22Rv1 (cell line): ENCODE measurements around the gene LBHD2.

ENCODE experiments used
- H3K27ac ChIP-seq: fragments of 450-650 bp; 2 replicates; pipeline ENCODE4 v1.5.1; 2017
- CTCF ChIP-seq: fragments of 450-650 bp; IDR thresholded peaks from 2 replicates; pipeline ENCODE4 v1.5.1; 2017; ENCODE audit warnings: mild to moderate bottlenecking
- ZFX ChIP-seq: fragments of 450-650 bp; IDR thresholded peaks from 2 replicates; pipeline ENCODE4 v1.6.1; 2017; ENCODE audit warnings: antibody characterized with exemption, borderline replicate concordance

LBHD2 gene

GRCh38 chr14:103103461-103104388 lies 19.7 kb downstream of the LBHD2 start:
- H3K27ac ChIP-seq = no peak overlapping the region
- TF ChIP-seq CTCF (peak; percentile 55), ZFX (no peak)

- H3K27ac ChIP-seq = no peak overlapping the region
- no peak for TF ChIP-seq ZFX
- no peak for TF ChIP-seq CTCF
These were observed 20.3 kb downstream of the LBHD2 start for GRCh38 chr14:103104389-103104653.

GRCh38 chr14:103104654-103105452 lies 20.8 kb downstream of the LBHD2 start:
- TF ChIP-seq ZFX (no peak), CTCF (peak; percentile 95)
- no peak overlapping the region for H3K27ac ChIP-seq

DNA sequence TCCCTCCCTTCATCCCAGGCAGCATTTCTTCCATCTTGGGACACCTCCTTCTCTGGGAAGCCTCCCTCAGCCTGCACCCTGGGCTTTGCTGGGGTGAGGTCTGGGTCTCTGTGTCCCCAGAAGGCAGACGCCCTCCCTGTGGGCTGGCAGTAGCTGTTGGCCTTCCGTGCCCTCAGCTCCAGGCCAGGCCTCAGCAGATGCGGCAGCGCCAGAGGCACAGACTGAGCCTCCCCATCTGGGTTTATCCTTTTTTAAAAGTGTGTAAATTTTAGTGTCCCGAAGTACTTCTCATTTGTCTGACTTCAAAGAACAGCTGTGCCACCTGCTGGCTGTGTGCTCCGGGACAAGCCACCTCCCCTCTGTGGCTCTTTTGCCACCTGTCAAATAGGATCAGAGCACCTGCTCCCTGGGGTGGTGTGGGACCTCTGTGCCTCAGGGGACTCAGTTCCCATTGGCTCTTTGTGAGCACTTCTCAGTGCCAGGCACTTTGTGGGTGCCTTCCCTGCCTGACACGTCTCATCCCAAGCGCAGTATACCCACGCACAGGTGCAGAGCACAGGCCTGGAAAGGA lies 21.7 kb downstream of the LBHD2 start:
- no peak for TF ChIP-seq ZFX
- TF ChIP-seq CTCF = no peak

DNA sequence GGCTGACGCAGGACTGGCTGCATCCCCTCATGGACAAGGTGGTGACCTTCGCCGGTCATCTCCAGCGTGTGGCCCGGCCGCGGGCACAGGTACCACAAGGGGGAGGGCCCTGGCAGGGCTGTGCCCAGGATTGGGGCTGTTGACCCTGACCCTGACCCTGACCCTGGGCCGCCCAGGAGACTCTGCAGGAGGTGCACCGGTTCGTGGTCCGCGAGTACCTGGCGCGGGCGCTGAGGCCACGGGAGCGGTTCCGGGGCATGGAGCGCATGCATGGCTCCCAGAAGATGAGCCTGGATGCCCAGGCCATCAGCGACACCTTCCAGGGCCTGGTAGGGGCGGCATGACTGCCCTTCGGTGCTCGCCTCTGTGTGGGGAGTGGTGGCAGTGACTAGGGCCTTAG lies 23.4 kb downstream of the LBHD2 start:
- H3K27ac ChIP-seq = no peak overlapping the region
- TF ChIP-seq CTCF (no peak), ZFX (no peak)

More for the DNA sequence above, 21.7 kb downstream of the LBHD2 start:
- H3K27ac ChIP-seq = no peak overlapping the region

GRCh38 chr14:103107941-103108748 lies 24.1 kb downstream of the LBHD2 start:
- no peak overlapping the region for H3K27ac ChIP-seq
- TF ChIP-seq ZFX (no peak), CTCF (no peak)
